Tibial nerve (tissue), 4 donors: ENCODE data around the gene CAPN3. TPM values are rescaled to one million over a fixed set of nuclear protein-coding genes. Genes with fewer than 3 reads are reported as not detected.

Source experiments
- DNase-seq, 2 donors: peaks; one replicate each; pipeline ENCODE4 v3.0.0-alpha.2; 2019; ENCODE audit warnings: low spot score in 2 of 2
- H3K27ac ChIP-seq, 4 donors: fragments of 200-600 bp; sonication (generic) in 3 of 4; one replicate each; pipeline ENCODE4 v1.5.1; 2017 to 2019; ENCODE audit warnings: mild to moderate bottlenecking in 1 of 4
- H3K27me3 ChIP-seq, 2 donors: fragments of 200-600 bp; sonication (generic) in 1 of 2; one replicate each; pipeline versions ENCODE4 v1.5.1 to v1.6.0; 2017 to 2019
- H3K36me3 ChIP-seq, 3 donors: fragments of 200-600 bp; sonication (generic); one replicate each; pipeline ENCODE4 v1.5.1; 2018 to 2019
- H3K4me1 ChIP-seq, 4 donors: fragments of 200-600 bp; sonication (generic) in 3 of 4; one replicate each; pipeline ENCODE4 v1.5.1; 2017 to 2019
- H3K4me3 ChIP-seq, 4 donors: fragments of 200-600 bp; sonication (generic) in 3 of 4; one replicate each; pipeline ENCODE4 v1.5.1; 2017 to 2019; ENCODE audit warnings: mild to moderate bottlenecking in 1 of 4, moderate library complexity in 1 of 4
- H3K9me3 ChIP-seq, 4 donors: fragments of 200-600 bp; sonication (generic) in 3 of 4; one replicate each; pipeline ENCODE4 v1.5.1; 2017 to 2019
- CTCF ChIP-seq, 5 experiments: fragments of 200-600 bp in 3 of 5; fragments of 450-650 bp in 2 of 5; sonication (generic) in 3 of 5; IDR thresholded peaks; one replicate each; pipeline ENCODE4 v1.5.1; 2016 to 2019; ENCODE audit warnings: antibody characterized with exemption in 5 of 5, mild to moderate bottlenecking in 3 of 5, moderate library complexity in 2 of 5
- EP300 ChIP-seq, 2 donors: sonication (generic); formaldehyde crosslinking; IDR thresholded peaks; one replicate each; pipeline ENCODE4 v1.6.1; 2017; ENCODE audit warnings: antibody characterized with exemption in 2 of 2, mild to moderate bottlenecking in 1 of 2
- POLR2A ChIP-seq, 2 donors: fragments of 450-650 bp; IDR thresholded peaks; one replicate each; pipeline ENCODE4 v1.6.1; 2017; ENCODE audit warnings: antibody characterized with exemption in 2 of 2, mild to moderate bottlenecking in 2 of 2, moderate library complexity in 2 of 2
- WGBS, 2 donors: methylation state at CpG; one replicate each; pipeline ENCODE4 v1.1.5; 2018; 5-methylcytosine and 5-hydroxymethylcytosine counted together
- total RNA-seq, 4 donors: library from RNA; depleted of rRNA; stranded (reverse); fragments of >200 nt; gene quantifications; one replicate each; pipeline ENCODE4 v1.1.0, GENCODE V29; 2016

CAPN3 gene
- total RNA-seq, 4 donors from 2014 or later: 16.1 to 34.9 (median 30.7) TPM

GRCh38 chr15:42374810-42375209 lies 15.5 kb downstream of the CAPN3 start:
- 94 to 96% methylated on average over 1 of the region's 1 CpG for WGBS, 2 donors

GRCh38 chr15:42375252-42375651 lies 16.0 kb downstream of the CAPN3 start:
- WGBS, 2 donors: 91 to 97% methylated on average over 5 of the region's 5 CpGs

More at GRCh38 chr15:42374810-42375209, 15.5 kb downstream of the CAPN3 start:
- Histone ChIP-seq H3K27ac (no peak overlapping the region), H3K9me3 (no peaks in the 10 kb centered on the region), H3K4me3 (no peak overlapping the region), H3K36me3 (peaks cover 0 to 34% (median 0%) of the 10 kb centered on the region in 3 donors), H3K4me1 (no peaks in the 10 kb centered on the region), H3K27me3 (no peaks in the 10 kb centered on the region)
- TF ChIP-seq POLR2A (IDR thresholded peaks at IDR 0.05) (no peak), EP300 (IDR thresholded peaks at IDR 0.05) (no peak), CTCF (IDR thresholded peaks at IDR 0.05) (no peak)
- no peak for DNase-seq

GRCh38 chr15:42375941-42376340 lies 16.6 kb downstream of the CAPN3 start:
- TF ChIP-seq EP300 (IDR thresholded peaks at IDR 0.05) (no peak), POLR2A (IDR thresholded peaks at IDR 0.05) (no peak), CTCF (IDR thresholded peaks at IDR 0.05) (no peak)
- WGBS, 2 donors: 50 to 51% methylated on average over 4 of the region's 4 CpGs
- Histone ChIP-seq H3K9me3 (no peaks in the 10 kb centered on the region), H3K27ac (no peak overlapping the region), H3K36me3 (peaks cover 0 to 29% (median 0%) of the 10 kb centered on the region in 3 donors), H3K27me3 (no peaks in the 10 kb centered on the region), H3K4me3 (no peak overlapping the region), H3K4me1 (no peaks in the 10 kb centered on the region)
- DNase-seq: no peak

More at GRCh38 chr15:42375252-42375651, 16.0 kb downstream of the CAPN3 start:
- TF ChIP-seq CTCF (IDR thresholded peaks at IDR 0.05) (no peak), EP300 (IDR thresholded peaks at IDR 0.05) (no peak), POLR2A (IDR thresholded peaks at IDR 0.05) (no peak)
- Histone ChIP-seq H3K9me3 (no peaks in the 10 kb centered on the region), H3K27ac (no peak overlapping the region), H3K4me3 (no peak overlapping the region), H3K36me3 (peaks cover 0 to 31% (median 0%) of the 10 kb centered on the region in 3 donors), H3K4me1 (no peaks in the 10 kb centered on the region), H3K27me3 (no peaks in the 10 kb centered on the region)
- no peak for DNase-seq

GRCh38 chr15:42378011-42378410 lies 18.7 kb downstream of the CAPN3 start:
- no peaks in the 10 kb centered on the region for H3K27me3 ChIP-seq
- DNase-seq: no peak
- TF ChIP-seq EP300 (IDR thresholded peaks at IDR 0.05) (no peak), CTCF (IDR thresholded peaks at IDR 0.05) (no peak), POLR2A (IDR thresholded peaks at IDR 0.05) (no peak)

GRCh38 chr15:42384597-42384996 lies 25.3 kb downstream of the CAPN3 start:
- 53 to 55% methylated on average over 4 of the region's 4 CpGs for WGBS, 2 donors
- Histone ChIP-seq H3K4me3 (no peak overlapping the region), H3K27ac (no peak overlapping the region)

More at GRCh38 chr15:42378011-42378410, 18.7 kb downstream of the CAPN3 start:
- Histone ChIP-seq H3K36me3 (peaks cover 0 to 14% (median 0%) of the 10 kb centered on the region in 3 donors), H3K9me3 (no peaks in the 10 kb centered on the region), H3K4me3 (no peak overlapping the region), H3K27ac (no peak overlapping the region), H3K4me1 (no peaks in the 10 kb centered on the region)
- 86 to 87% methylated on average over 8 of the region's 8 CpGs for WGBS, 2 donors

More at GRCh38 chr15:42384597-42384996, 25.3 kb downstream of the CAPN3 start:
- no peak for DNase-seq
- no peaks in the 10 kb centered on the region for H3K27me3 ChIP-seq
- no peak for TF ChIP-seq CTCF (IDR thresholded peaks at IDR 0.05)
- no peak for TF ChIP-seq POLR2A (IDR thresholded peaks at IDR 0.05)
- no peak for TF ChIP-seq EP300 (IDR thresholded peaks at IDR 0.05)
- no peaks in the 10 kb centered on the region for H3K9me3 ChIP-seq
- no peaks in the 10 kb centered on the region for H3K4me1 ChIP-seq
- peaks cover 0 to 64% (median 0%) of the 10 kb centered on the region in 3 donors for H3K36me3 ChIP-seq
